Measurements from ENCODE around the gene TNS1. TPM values are rescaled to one million over a fixed set of nuclear protein-coding genes. Genes with fewer than 3 reads are reported as not detected.

Gene TNS1
- total and polyA plus RNA-seq, 2 donors (not counting 1 experiment from before 2014, with no cell fraction given): 0.10 to 0.86 TPM

GRCh38 chr2:217929757-217930707 lies 72.8 kb downstream of the TNS1 start:
- Histone ChIP-seq H3K27ac (ENCODE audit: low read length in 2 of 2) (no peak overlapping the region), H2AFZ (ENCODE audit: insufficient read depth, low read depth, low read length, poor library complexity, severe bottlenecking) (no peak overlapping the region), H4K20me1 (ENCODE audit: control insufficient read depth, insufficient read depth, low read length, poor library complexity, severe bottlenecking) (no peaks in the 10 kb centered on the region), H3K4me2 (replicated peaks; ENCODE audit: low read depth, low read length, poor library complexity, severe bottlenecking) (no peak overlapping the region), H3K36me3 (replicated peaks in 1 of 2; ENCODE audit: control extremely low read depth in 1 of 2, control insufficient read depth in 1 of 2, extremely low read depth in 1 of 2, insufficient read depth in 2 of 2, low read length in 1 of 2) (no peaks in the 10 kb centered on the region), H3K79me2 (ENCODE audit: control insufficient read depth, insufficient read depth, low read length) (no peaks in the 10 kb centered on the region), H3K9me3 (ENCODE audit: control extremely low read depth in 1 of 3, control insufficient read depth in 2 of 3, insufficient read depth in 1 of 3, low read length in 2 of 3) (no peaks in the 10 kb centered on the region), H3K27me3 (replicated peaks in 1 of 4; ENCODE audit: control extremely low read depth in 1 of 4, control insufficient read depth in 3 of 4, insufficient read depth in 4 of 4, low read length in 3 of 4) (no peaks in the 10 kb centered on the region), H3K4me3 (ENCODE audit: control extremely low read depth in 1 of 5, extremely low read depth in 1 of 5, insufficient read depth in 1 of 5, low read depth in 2 of 5, low read length in 4 of 5) (no peak overlapping the region), H3K9ac (ENCODE audit: low read length) (no peak overlapping the region), H3K4me1 (ENCODE audit: control insufficient read depth in 2 of 2, insufficient read depth in 2 of 2, low read length in 2 of 2) (peaks cover 0 to 5% of the 10 kb centered on the region in 2 donors)
- ChIA-PET POLR2A (no interaction called here), CTCF (no interaction called here)
- intact Hi-C loops (cut with micrococcal nuclease): no loop called here
- TF ChIP-seq EZH2 (IDR thresholded peaks at IDR 0.05; ENCODE audit: borderline replicate concordance, insufficient read depth, low read depth, low read length, poor library complexity, severe bottlenecking): no peak
- TF ChIP-seq CTCF (IDR thresholded peaks at IDR 0.05): no peak
- H3K9me3 Mint-ChIP-seq (ENCODE audit: insufficient read depth): no peaks in the 10 kb centered on the region
- no peak overlapping the region for H3K4me3 Mint-ChIP-seq
- H3K27ac Mint-ChIP-seq: no peak overlapping the region
- peaks cover 5% of the 10 kb centered on the region for H3K4me1 Mint-ChIP-seq
- 87% methylated on average over 10 of the region's 14 CpGs for WGBS (ENCODE audit: insufficient coverage)
- DNase-seq: no peak
- peaks cover 16% of the 10 kb centered on the region for H3K27me3 Mint-ChIP-seq
- ATAC-seq (ENCODE audit: low read depth): no peak

GRCh38 chr2:217929272-217929671 lies 73.5 kb downstream of the TNS1 start:
- ChIA-PET CTCF (no interaction called here), POLR2A (no interaction called here)
- H2AFZ ChIP-seq (ENCODE audit: insufficient read depth, low read depth, low read length, poor library complexity, severe bottlenecking): no peak overlapping the region

More at GRCh38 chr2:217929272-217929671, 73.5 kb downstream of the TNS1 start:
- Histone ChIP-seq H3K79me2 (ENCODE audit: control insufficient read depth, insufficient read depth, low read length) (no peaks in the 10 kb centered on the region), H3K4me3 (ENCODE audit: control extremely low read depth in 1 of 5, extremely low read depth in 1 of 5, insufficient read depth in 1 of 5, low read depth in 2 of 5, low read length in 4 of 5) (no peak overlapping the region), H3K27me3 (replicated peaks in 1 of 4; ENCODE audit: control extremely low read depth in 1 of 4, control insufficient read depth in 3 of 4, insufficient read depth in 4 of 4, low read length in 3 of 4) (no peaks in the 10 kb centered on the region), H3K4me1 (ENCODE audit: control insufficient read depth in 2 of 2, insufficient read depth in 2 of 2, low read length in 2 of 2) (no peaks in the 10 kb centered on the region), H3K9ac (ENCODE audit: low read length) (no peak overlapping the region), H3K9me3 (ENCODE audit: control extremely low read depth in 1 of 3, control insufficient read depth in 2 of 3, insufficient read depth in 1 of 3, low read length in 2 of 3) (no peaks in the 10 kb centered on the region), H4K20me1 (ENCODE audit: control insufficient read depth, insufficient read depth, low read length, poor library complexity, severe bottlenecking) (no peaks in the 10 kb centered on the region), H3K4me2 (replicated peaks; ENCODE audit: low read depth, low read length, poor library complexity, severe bottlenecking) (no peak overlapping the region), H3K27ac (ENCODE audit: low read length in 2 of 2) (no peak overlapping the region), H3K36me3 (replicated peaks in 1 of 2; ENCODE audit: control extremely low read depth in 1 of 2, control insufficient read depth in 1 of 2, extremely low read depth in 1 of 2, insufficient read depth in 2 of 2, low read length in 1 of 2) (no peaks in the 10 kb centered on the region)
- H3K4me1 Mint-ChIP-seq: peaks cover 2% of the 10 kb centered on the region
- peaks cover 16% of the 10 kb centered on the region for H3K27me3 Mint-ChIP-seq
- no peak for TF ChIP-seq CTCF (IDR thresholded peaks at IDR 0.05)
- no peak for TF ChIP-seq EZH2 (IDR thresholded peaks at IDR 0.05; ENCODE audit: borderline replicate concordance, insufficient read depth, low read depth, low read length, poor library complexity, severe bottlenecking)
- intact Hi-C loops (cut with micrococcal nuclease): no loop called here
- no peak overlapping the region for H3K27ac Mint-ChIP-seq
- no peak for DNase-seq
- no peak for ATAC-seq (ENCODE audit: low read depth)
- no peak overlapping the region for H3K4me3 Mint-ChIP-seq
- WGBS (ENCODE audit: insufficient coverage): 88% methylated on average over 6 of the region's 8 CpGs
- no peaks in the 10 kb centered on the region for H3K9me3 Mint-ChIP-seq (ENCODE audit: insufficient read depth)

Measured in B cell (primary cell).